ENCODE measurements around the gene BRIP1.

The BRIP1 gene

GRCh38 chr17:61846088-61846487 is 17.2 kb downstream of the BRIP1 start:
- no peak overlapping the region for H3K27ac ChIP-seq
- no peak for TF ChIP-seq CTCF (conservative IDR thresholded peaks at IDR 0.05)

GRCh38 chr17:61843435-61843834 is 19.9 kb downstream of the BRIP1 start:
- no peak overlapping the region for H3K27ac ChIP-seq
- no peak for TF ChIP-seq CTCF (conservative IDR thresholded peaks at IDR 0.05)

GRCh38 chr17:61842899-61843298 is 20.4 kb downstream of the BRIP1 start:
- TF ChIP-seq CTCF (conservative IDR thresholded peaks at IDR 0.05): no peak
- no peak overlapping the region for H3K27ac ChIP-seq

- TF ChIP-seq CTCF (conservative IDR thresholded peaks at IDR 0.05): no peak
- H3K27ac ChIP-seq: no peak overlapping the region
Observed at GRCh38 chr17:61839300-61839786, 24.0 kb downstream of the BRIP1 start.

GRCh38 chr17:61837175-61838051 is 25.9 kb downstream of the BRIP1 start:
- peak; percentile 94 for TF ChIP-seq CTCF (conservative IDR thresholded peaks at IDR 0.05)
- no peak overlapping the region for H3K27ac ChIP-seq

GRCh38 chr17:61836266-61837174 is 26.8 kb downstream of the BRIP1 start:
- no peak overlapping the region for H3K27ac ChIP-seq
- TF ChIP-seq CTCF (conservative IDR thresholded peaks at IDR 0.05): no peak

- no peak for TF ChIP-seq CTCF (conservative IDR thresholded peaks at IDR 0.05)
Observed at GRCh38 chr17:61835606-61836005, 27.7 kb downstream of the BRIP1 start.

More at GRCh38 chr17:61835606-61836005, 27.7 kb downstream of the BRIP1 start:
- no peak overlapping the region for H3K27ac ChIP-seq

Measured in VCaP (cell line).